ENCODE measurements around the gene SMG1.

Gene SMG1

GRCh38 chr16:18852647-18853046, 73.6 kb downstream of the SMG1 start:
- no peak for DNase-seq (ENCODE audit: low read depth in 2 of 2)

GRCh38 chr16:18846416-18846815, 79.8 kb downstream of the SMG1 start:
- DNase-seq (ENCODE audit: low read depth in 2 of 2): no peak

- DNase-seq (ENCODE audit: low read depth in 2 of 2): no peak
Measured at GRCh38 chr16:18842565-18842964, 83.6 kb downstream of the SMG1 start.

DNA sequence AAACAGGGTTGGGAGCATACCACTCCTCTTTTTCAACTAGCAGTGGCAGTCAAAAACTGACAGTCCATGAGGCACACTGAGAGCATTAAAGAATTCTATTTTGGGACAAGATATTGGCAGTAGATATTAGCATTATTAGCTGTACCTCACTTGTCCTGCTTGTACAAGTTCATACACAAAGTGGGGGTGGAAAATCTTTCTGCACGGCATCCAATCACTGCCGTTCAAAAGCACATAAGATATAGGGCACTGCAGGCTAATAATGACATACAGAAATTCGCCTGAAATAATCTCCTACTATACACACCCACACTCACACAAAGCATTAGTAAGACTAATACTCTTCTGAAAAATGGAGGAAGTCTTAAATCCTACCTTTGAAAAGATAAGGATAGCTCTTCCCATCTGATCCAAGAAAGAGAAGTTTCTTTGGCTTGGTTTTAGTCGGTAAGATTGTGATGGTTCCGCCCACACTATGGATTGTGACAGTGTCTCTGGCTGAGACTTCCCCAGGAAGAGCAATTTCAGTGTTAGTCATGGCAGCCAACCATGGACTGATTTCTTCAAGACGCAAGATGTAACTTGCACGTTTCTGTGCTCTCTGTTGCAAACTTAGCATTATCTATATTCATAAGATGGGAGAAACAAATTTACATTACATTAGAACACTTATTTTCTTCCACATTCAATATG, 84.2 kb downstream of the SMG1 start:
- DNase-seq (ENCODE audit: low read depth in 2 of 2): no peak

GRCh38 chr16:18839555-18839954, 86.7 kb downstream of the SMG1 start:
- DNase-seq (ENCODE audit: low read depth in 2 of 2): no peak

DNA sequence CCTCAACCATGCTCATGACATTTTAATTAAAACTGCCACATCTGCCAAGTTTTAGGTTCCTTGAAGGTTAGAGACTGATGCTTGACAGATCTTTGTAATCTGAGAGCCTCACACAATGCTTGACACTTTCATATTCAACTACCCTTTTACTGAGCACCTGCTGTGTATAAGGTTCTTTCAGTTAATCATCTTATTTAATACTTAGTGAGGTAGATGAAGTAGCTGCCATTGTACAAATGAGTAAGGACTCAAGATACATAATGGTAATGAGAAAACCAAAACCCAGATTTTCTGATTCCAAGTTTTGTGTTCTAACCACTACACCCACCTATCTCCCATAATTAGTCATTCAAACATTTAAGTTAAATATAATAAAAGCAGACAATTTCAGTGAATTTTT, 89.5 kb downstream of the SMG1 start:
- DNase-seq (ENCODE audit: low read depth in 2 of 2): no peak

GRCh38 chr16:18834864-18835263, 91.3 kb downstream of the SMG1 start:
- DNase-seq (ENCODE audit: low read depth in 2 of 2): no peak

DNA sequence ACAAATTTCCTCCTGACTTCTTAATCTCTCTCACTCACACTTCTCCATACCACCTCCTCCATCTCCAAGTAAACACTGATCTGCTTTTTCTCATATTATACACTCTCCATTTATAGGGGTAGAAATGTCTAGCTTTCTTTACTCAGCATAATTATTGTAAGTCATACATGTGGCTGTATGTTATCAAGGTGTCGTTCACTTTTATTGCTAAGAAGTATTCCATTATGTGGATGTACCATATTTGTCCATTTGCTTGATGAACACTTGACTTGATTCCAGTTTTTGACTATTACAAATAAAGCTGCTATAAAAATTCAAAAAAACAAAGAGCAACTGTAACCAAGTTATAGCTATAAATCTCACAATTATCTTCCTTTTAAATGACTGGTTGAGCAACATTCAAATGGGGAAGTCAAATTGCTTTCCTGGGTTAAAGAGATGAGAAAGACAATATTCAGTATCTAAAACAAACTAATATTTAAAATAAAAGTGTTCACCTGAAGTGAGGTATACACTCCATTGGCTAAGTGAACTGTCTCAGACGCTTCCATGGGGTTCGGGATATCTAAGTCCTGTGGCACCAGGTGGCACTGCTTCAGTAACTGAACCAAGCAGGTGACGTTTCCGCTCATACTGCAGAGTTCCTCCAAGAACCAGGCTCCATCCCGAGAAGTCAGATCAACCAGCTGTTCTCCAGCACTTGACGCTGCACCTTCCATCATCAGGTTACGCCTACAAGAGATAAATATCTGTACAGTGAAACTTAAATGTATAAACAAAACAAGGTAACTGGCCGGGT, 92.3 kb downstream of the SMG1 start:
- DNase-seq (ENCODE audit: low read depth in 2 of 2): no peak

- DNase-seq (ENCODE audit: low read depth in 2 of 2): no peak
Measured at GRCh38 chr16:18832613-18833012, 93.6 kb downstream of the SMG1 start.

DNA sequence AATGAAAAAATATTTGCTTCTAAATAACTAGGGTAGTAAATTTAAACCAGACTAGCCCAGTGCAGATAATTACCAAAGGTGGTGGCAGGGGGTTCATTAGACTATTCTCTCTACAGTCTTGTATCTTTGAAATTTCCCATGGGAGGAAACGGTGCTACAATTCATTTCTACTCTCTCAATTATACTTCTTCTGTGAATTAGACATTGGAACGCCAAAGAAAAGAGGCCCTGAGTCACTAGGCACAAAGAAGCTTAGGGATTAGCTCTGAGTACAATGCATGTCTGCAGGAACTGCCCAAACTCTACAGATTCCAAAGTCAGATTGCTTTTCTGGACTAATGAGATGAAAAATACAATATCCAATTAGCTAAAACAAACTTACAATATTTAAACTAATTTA, 94.2 kb downstream of the SMG1 start:
- no peak for DNase-seq (ENCODE audit: low read depth in 2 of 2)

GRCh38 chr16:18829251-18829650, 97.0 kb downstream of the SMG1 start:
- DNase-seq (ENCODE audit: low read depth in 2 of 2): no peak

DNA sequence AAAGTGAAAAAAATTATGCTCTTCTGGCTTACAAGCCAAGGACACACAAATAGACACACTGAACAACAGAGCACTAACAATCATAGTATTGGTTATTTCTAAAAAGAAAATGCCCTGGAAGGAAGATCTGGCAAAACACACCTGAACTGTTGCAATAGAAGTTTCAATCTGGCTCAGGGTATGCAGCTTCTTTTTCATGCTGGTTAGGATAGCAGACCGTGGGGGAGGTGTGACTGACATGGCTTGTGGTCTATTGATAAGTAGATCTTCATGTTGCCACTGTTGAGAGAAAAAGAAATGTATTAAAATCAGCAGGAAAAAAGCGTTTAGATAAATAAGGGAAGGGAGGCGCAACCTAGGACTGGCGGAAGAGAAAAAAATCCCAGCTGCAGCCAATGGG, 98.3 kb downstream of the SMG1 start:
- DNase-seq (ENCODE audit: low read depth in 2 of 2): no peak

- DNase-seq (ENCODE audit: low read depth in 2 of 2): no peak
Measured at GRCh38 chr16:18816286-18816685, 109.9 kb downstream of the SMG1 start.

- no peak for DNase-seq (ENCODE audit: low read depth in 2 of 2)
Measured at GRCh38 chr16:18811925-18812324, 114.3 kb downstream of the SMG1 start.

GRCh38 chr16:18809165-18809564, 117.0 kb downstream of the SMG1 start:
- DNase-seq (ENCODE audit: low read depth in 2 of 2): no peak

DNA sequence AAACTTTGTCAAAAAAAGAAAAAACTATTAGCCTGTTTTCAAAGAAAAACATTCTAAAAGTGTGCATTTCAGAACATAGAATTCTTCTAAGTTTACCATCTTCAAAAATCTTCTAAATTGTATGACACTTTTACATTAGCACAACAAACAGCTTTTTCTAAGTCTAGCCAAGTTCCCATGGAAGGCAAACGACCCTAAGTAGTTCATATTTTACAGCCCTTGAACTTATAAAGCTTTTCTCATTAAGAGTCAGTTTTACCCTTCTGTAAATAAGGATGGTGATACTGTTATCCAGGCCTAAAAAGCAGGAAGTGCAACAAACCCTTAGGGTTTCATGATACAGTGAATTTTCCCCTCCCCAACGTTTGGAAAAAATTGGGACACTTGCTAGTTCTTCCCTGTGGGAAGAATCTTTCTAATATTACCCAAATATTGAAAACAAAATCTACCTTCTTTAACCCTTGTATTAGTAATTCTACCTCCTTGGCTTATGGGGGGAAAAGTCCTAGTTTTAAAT, 120.9 kb downstream of the SMG1 start:
- no peak for DNase-seq (ENCODE audit: low read depth in 2 of 2)

- DNase-seq (ENCODE audit: low read depth in 2 of 2): no peak
Measured at GRCh38 chr16:18804540-18804939, 121.7 kb downstream of the SMG1 start.

GRCh38 chr16:18803569-18804462, 122.4 kb downstream of the SMG1 start:
- peak in 1 of 2 experiments; percentile 3 for DNase-seq (ENCODE audit: low read depth in 2 of 2)

DNA sequence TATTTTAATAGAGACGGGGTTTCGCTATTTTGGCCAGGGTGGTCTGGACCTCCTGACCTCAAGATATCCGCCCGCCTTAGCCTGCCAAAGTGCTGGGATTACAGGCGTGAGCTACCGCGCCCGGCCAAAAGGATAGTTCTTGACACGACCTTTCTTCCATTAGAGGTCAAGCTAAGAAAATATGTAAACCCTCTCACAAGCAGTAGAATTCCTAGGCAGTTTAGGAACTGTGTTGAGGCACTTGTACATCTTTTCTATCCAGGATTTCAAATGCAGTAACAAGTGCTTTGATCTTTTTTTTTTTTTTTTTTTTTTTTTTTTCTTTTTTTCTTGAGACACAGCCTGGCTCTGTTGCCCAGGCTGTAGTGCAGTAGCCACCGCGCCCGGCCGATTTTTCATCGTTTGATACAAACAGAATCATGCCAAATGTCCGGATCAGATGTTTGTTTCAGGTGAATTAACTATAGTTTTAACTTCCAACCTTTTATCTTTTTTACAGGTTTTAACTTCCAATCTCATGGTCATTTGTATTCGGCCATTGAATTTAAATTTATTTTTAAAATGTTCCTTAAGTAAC, 123.4 kb downstream of the SMG1 start:
- DNase-seq (ENCODE audit: low read depth in 2 of 2): no peak

DNA sequence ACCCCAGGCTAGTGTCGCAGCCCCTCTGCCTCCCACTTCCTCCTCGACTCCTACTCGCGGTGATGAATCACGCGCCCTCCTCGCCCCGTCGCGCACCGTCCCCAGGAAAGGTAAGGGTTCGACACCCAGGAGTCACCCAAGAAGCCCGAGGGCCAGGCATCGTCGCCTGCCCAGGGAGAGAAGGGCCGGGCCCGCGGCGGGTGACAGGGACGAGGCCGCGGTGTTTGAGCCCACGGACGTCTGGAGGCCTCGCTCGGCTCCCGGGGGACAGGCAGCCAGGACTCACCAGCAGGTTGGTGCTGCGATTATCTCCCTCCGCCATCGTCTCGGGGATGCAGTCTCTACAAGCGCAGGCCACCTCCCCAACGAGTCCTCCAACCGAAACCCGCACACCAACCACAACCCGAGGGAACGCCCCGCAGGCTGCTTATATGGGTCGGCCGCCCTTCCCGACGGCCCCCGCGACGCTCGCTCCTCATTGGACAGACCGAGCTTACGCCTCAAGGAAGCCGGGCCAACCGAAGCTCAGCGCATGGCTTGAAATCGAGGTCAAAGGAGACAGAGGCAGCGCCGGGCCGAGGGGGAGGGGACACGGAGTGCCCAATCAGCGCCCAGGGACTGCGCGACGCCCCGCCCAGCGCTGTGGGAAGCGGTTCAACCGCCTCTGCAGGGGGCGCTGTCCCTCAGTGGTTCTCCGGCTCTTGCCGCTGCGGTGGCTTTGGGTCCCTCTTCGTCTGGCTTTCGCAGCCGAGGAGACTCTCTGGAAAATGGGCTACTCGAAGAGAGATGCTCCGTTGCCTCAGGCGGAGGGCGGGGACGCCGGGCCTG, 124.8 kb downstream of the SMG1 start, which contains the start of gene ARL6IP1:
TSS of gene ARL6IP1 (minus strand) at position 405 of the 828 bp plus-strand sequence. CDS start at position 322, 83 bp downstream.
- DNase-seq (ENCODE audit: low read depth in 2 of 2): peak; percentile 99

GRCh38 chr16:18800775-18801144, 125.4 kb downstream of the SMG1 start:
- no peak for DNase-seq (ENCODE audit: low read depth in 2 of 2)

All from fibroblast of skin of left quadriceps (primary cell).